Measurements from ENCODE around the gene GLRX2. TPM values are rescaled to one million over a fixed set of nuclear protein-coding genes. Genes with fewer than 3 reads are reported as not detected.

The GLRX2 gene
- polyA plus RNA-seq (2012; ENCODE audit: insufficient read depth, insufficient read length, low read depth), result 8.7 TPM

DNA sequence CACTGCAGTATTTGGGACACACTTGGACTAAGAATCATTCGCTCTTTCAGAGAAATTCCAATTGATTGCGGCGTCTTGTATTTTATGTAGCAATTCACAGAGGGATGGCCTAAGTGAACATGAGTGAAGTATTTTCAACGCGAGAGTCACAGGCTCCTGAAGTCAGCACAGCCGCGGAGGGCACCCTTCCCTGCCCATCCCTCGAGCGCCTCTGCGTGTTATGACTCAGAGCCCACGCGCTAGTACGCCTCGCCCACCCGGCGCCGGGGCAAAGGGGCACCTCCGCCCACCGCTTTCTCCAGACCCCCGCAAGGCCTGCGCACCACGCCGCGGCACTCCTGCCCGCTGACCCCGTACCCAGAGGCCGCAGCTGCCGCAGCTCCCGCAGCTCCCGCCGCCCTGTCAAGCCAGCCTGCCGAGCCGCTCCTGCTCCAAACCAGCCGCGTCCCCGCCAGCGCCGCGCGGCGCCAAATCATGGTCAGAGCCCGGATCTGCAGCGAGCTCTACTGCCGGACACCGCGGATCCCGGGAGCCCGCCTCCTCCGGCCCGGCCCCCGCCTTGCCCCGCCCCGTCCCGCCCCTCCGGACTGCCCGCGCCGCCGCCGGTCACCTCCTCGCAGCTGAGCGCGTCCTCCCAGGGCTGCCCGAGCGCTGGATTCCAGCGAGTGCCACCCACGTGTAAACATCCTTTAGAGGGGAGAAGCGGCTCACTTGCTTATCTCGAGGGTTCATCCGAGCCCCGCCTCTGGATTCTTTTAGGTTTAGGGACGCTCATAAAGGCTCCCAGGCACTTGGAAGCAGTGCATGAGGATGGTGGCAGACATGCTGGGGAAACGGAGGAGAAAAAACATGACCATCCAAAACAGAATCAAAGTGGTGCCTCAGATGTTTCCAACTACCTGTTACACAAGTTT is at the start of gene GLRX2:
Gene GLRX2, minus strand, starts transcription at position 508 of the 914 bp plus-strand sequence. Its CDS starts 32 bp downstream, at position 476.
- H3K36me3 ChIP-seq, result no peaks in the 10 kb centered on the region; the same call in 1 of the 2 replicates
- H3K27me3 ChIP-seq, result no peaks in the 10 kb centered on the region
- no peak for TF ChIP-seq CTCF (IDR thresholded peaks at IDR 0.05; ENCODE audit: low read depth, low read length)
- DNase-seq, result peak; percentile 92
- H3K4me1 ChIP-seq, result no peaks in the 10 kb centered on the region; the same call in 1 of the 2 replicates
- H3K4me3 ChIP-seq (ENCODE audit: low read depth, low read length), result peak within 1 kb of the TSS; percentile 97
- no peaks in the 10 kb centered on the region for H3K9me3 ChIP-seq

- no peaks in the 10 kb centered on the region for H3K4me1 ChIP-seq
- no peak for DNase-seq
- H3K4me3 ChIP-seq (ENCODE audit: low read depth, low read length), result no peak overlapping the region
- H3K27me3 ChIP-seq, result no peaks in the 10 kb centered on the region
- TF ChIP-seq CTCF (IDR thresholded peaks at IDR 0.05; ENCODE audit: low read depth, low read length), result no peak
- no peaks in the 10 kb centered on the region for H3K9me3 ChIP-seq
- H3K36me3 ChIP-seq, result peaks cover 45% of the 10 kb centered on the region
Measured at GRCh38 chr1:193144999-193145398, 39.8 kb upstream of the GLRX2 start.

DNA sequence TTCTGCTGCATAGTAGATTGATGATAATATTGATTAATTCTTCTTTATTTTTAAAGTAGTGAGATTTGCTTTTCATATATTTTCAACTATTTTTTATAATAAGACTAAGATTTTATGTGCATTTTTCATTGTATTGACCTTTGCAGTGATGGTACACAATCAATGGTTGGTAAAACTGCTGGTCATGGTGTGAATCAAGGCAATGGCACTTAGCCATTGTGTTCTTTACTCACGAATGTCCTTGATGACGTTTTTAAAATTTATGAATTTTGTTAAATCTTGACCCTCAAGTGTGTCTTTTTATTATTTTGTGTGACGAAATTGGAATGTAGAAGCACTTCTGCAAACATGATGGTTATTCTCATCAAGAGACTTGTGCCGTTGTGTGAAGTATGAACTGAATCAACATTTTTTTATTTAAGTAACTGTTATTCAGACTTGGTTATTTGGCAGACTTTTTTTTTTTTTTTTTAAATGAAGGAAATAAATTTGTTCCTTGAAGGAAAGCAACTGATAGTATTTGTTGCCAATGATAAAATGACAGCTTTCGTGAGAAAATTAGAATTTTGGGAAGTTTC is 39.2 kb upstream of the GLRX2 start:
- Histone ChIP-seq H3K4me1 (no peaks in the 10 kb centered on the region), H3K36me3 (peaks cover 48% of the 10 kb centered on the region), H3K27me3 (no peaks in the 10 kb centered on the region), H3K9me3 (no peaks in the 10 kb centered on the region), H3K4me3 (ENCODE audit: low read depth, low read length) (no peak overlapping the region)
- TF ChIP-seq CTCF (IDR thresholded peaks at IDR 0.05; ENCODE audit: low read depth, low read length), result no peak
- DNase-seq, result no peak

GRCh38 chr1:193143285-193143684 is 38.1 kb upstream of the GLRX2 start:
- H3K27me3 ChIP-seq, result no peaks in the 10 kb centered on the region
- no peak overlapping the region for H3K4me3 ChIP-seq (ENCODE audit: low read depth, low read length)
- H3K4me1 ChIP-seq, result no peaks in the 10 kb centered on the region
- peak; percentile 49; the same call in 1 of the 2 replicates for TF ChIP-seq CTCF (IDR thresholded peaks at IDR 0.05; ENCODE audit: low read depth, low read length)
- H3K9me3 ChIP-seq, result no peaks in the 10 kb centered on the region
- DNase-seq, result no peak
- peaks cover 53% of the 10 kb centered on the region for H3K36me3 ChIP-seq

DNA sequence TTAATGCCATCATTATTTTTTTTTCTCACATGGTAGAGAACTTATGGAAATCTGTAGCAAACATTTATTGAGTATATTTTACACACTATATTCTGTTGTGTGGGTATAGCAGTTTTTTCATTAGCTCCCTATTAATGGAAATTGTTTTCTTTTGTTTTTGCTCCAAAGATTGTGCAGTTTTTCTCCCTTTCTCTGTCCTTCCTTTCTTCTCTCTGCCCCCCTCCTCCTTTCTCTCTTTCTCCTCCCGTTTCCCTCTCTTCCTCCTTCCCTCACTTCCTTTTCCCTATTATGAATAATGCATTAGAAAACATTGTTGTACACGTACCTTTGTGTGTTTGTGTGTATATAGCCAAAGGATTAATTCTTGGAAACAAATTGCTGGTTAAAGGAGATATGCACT is 37.2 kb upstream of the GLRX2 start:
- H3K4me1 ChIP-seq, result no peaks in the 10 kb centered on the region
- H3K36me3 ChIP-seq, result peaks cover 51% of the 10 kb centered on the region
- no peaks in the 10 kb centered on the region for H3K9me3 ChIP-seq
- no peak for DNase-seq
- H3K27me3 ChIP-seq, result no peaks in the 10 kb centered on the region
- H3K4me3 ChIP-seq (ENCODE audit: low read depth, low read length), result no peak overlapping the region
- no peak for TF ChIP-seq CTCF (IDR thresholded peaks at IDR 0.05; ENCODE audit: low read depth, low read length)

- Histone ChIP-seq H3K4me1 (no peaks in the 10 kb centered on the region), H3K9me3 (no peaks in the 10 kb centered on the region), H3K36me3 (peaks cover 52% of the 10 kb centered on the region), H3K4me3 (ENCODE audit: low read depth, low read length) (no peak overlapping the region), H3K27me3 (no peaks in the 10 kb centered on the region)
- TF ChIP-seq CTCF (IDR thresholded peaks at IDR 0.05; ENCODE audit: low read depth, low read length), result no peak
- DNase-seq, result no peak
Measured at GRCh38 chr1:193141804-193142203, 36.6 kb upstream of the GLRX2 start.

Measured in BE2C (cell line).